Effector CD8-positive, alpha-beta T cell (primary cell): Measurements from ENCODE around the gene NFE2.

Experiments used
- DNase-seq: peaks from one replicate; lab custom pipeline; 2025; lab: John Stamatoyannopoulos, UW

Gene NFE2

DNA sequence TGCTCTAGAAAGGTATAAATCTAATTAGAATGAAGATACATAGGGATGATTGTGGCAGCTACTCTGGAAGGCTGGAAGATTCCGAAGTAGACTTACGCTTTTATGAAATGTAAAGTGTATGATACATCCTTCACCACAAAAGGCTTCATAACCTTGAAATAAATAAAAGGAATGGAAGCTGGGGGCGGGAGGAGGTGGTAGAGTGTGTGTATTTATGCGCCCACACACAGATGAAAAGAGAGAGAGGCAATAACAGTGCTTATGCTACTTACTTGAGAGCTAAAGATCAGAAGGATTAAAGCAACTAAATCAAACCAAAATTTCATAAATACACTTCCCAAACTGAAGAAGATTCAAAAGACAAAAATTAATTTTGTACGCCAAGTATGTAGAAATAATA, 51.3 kb downstream of the NFE2 start:
- no peak for DNase-seq

DNA sequence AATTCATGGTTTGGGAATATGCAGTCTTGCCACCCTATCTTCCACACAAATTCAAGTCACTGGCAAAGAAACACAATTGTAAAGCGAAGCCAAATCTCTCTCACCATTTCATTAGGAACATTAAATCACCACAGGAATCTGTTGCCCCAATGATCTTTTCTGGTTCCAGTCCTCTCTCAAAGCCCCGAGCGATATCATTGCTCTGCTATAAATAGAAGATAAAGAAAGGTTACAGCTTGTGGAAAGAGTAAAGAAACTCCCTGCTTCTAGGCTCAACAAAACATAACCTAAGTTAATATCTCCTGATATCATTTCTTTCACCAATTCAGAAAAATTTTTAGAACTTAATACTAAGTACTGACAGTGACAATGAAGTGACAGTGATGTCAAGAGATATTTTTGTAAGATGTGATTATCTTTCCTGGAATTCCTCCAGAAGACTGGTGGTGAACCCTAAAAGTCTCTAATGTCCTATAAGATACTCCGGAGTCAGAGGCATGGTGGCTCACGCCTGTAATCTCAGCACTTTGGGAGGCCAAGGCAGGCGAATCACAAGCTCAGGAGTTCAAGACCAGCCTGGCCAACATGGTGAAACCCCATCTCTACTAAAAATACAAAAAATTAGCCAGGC, 54.7 kb downstream of the NFE2 start:
- no peak for DNase-seq
